ENCODE results near the gene MRPL54. TPM values are rescaled to one million over a fixed set of nuclear protein-coding genes. Genes with fewer than 3 reads are reported as not detected.

The MRPL54 gene
- total RNA-seq, 2 donors from 2014 or later = 38.1 to 38.9 TPM

DNA sequence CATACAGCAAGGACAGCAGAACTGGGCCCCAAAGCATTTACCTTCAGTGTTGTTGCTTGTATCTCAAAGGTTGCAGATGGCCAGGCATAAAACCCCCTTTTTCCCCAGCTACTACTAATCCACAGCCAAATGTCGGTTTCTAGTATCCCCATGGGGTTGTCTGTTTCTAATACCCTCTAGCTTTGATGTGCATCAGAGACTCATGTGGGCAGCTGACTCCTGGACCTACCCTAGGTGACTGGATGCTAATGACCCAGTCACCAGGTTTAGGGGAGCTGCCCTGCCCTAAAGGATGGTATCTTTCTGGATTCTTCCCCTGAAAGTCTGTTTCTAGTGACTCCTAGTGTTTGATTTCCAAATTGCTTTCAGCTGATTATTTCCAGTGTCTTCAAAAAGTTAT is 30.4 kb upstream of the MRPL54 start:
- Mint-ChIP-seq H3K4me3 (no peak overlapping the region), H3K36me3 (ENCODE audit: low read depth) (peaks cover 2% of the 10 kb centered on the region), H3K27ac (no peak overlapping the region), H3K4me1 (no peaks in the 10 kb centered on the region), H3K27me3 (ENCODE audit: insufficient read depth) (no peaks in the 10 kb centered on the region), H3K9me3 (no peaks in the 10 kb centered on the region)
- Histone ChIP-seq H3K9me3 (ENCODE audit: control insufficient read depth, low read length) (no peaks in the 10 kb centered on the region), H3K4me3 (ENCODE audit: low read length) (no peak overlapping the region), H3K27ac (ENCODE audit: low read depth, low read length) (no peak overlapping the region), H3K4me1 (ENCODE audit: control insufficient read depth, insufficient read depth, low read length) (no peaks in the 10 kb centered on the region), H3K27me3 (ENCODE audit: control insufficient read depth, insufficient read depth, low read length, poor library complexity, severe bottlenecking) (no peaks in the 10 kb centered on the region), H3K9ac (ENCODE audit: extremely low read depth, low read length, poor library complexity, severe bottlenecking) (no peak overlapping the region), H3K36me3 (ENCODE audit: control insufficient read depth, insufficient read depth, low read length) (no peaks in the 10 kb centered on the region)
- no peak for DNase-seq
- TF ChIP-seq, protein P1, sequence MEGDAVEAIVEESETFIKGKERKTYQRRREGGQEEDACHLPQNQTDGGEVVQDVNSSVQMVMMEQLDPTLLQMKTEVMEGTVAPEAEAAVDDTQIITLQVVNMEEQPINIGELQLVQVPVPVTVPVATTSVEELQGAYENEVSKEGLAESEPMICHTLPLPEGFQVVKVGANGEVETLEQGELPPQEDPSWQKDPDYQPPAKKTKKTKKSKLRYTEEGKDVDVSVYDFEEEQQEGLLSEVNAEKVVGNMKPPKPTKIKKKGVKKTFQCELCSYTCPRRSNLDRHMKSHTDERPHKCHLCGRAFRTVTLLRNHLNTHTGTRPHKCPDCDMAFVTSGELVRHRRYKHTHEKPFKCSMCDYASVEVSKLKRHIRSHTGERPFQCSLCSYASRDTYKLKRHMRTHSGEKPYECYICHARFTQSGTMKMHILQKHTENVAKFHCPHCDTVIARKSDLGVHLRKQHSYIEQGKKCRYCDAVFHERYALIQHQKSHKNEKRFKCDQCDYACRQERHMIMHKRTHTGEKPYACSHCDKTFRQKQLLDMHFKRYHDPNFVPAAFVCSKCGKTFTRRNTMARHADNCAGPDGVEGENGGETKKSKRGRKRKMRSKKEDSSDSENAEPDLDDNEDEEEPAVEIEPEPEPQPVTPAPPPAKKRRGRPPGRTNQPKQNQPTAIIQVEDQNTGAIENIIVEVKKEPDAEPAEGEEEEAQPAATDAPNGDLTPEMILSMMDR (conservative IDR thresholded peaks at IDR 0.05) = peak; percentile 18
- WGBS, 2 experiments (ENCODE audit: insufficient coverage in 1 of 2, insufficient read length in 1 of 2) = 80 to 94% methylated on average over 1 of the region's 1 CpG

DNA sequence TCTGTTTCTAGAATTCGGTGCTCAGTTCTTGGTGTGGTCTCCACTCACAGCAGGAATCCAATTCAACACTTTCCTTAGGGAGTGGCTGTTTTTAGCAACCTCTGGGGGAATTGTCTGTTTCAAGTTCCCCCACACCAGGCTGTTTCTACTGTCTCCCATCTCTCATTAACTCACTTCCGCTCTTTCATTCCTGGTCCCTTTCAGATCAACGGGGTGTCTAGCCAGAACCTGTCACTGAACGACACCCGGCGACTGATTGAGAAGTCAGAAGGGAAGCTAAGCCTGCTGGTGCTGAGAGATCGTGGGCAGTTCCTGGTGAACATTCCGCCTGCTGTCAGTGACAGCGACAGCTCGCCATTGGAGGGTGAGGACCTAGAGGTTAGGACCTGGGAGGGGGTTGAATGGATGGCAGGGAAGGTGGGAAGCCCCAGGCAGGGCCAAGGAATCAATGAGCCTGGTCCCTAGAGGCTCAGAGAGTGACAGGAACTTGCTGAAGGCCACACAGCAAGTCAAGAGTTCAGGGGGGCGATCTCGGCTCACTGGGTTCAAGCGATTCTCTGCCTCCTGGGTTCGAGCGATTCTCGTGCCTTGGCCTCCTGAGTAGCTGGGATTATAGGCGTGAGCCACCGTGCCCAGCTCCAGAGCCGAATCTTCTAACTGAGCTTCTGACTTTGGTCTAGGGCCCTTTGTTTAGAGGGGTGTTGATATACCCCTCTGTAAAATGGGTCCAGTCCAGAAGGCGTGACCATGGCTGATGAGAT is 28.8 kb upstream of the MRPL54 start:
- H3K4me3 Mint-ChIP-seq = no peak overlapping the region

DNA sequence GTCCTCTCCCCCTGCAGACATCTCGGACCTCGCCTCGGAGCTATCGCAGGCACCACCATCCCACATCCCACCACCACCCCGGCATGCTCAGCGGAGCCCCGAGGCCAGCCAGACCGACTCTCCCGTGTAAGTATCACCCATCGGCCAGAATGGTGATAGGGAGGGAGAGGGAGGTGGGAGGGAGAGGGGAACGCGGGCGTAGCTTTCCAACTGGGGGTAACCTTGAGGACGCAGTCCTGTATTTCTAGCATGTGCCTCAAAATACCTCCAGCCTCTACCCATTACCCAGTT is 28.2 kb upstream of the MRPL54 start:
- Histone ChIP-seq H3K9ac (ENCODE audit: extremely low read depth, low read length, poor library complexity, severe bottlenecking) (no peak overlapping the region), H3K4me1 (ENCODE audit: control insufficient read depth, insufficient read depth, low read length) (no peaks in the 10 kb centered on the region), H3K36me3 (ENCODE audit: control insufficient read depth, insufficient read depth, low read length) (no peaks in the 10 kb centered on the region), H3K27me3 (ENCODE audit: control insufficient read depth, insufficient read depth, low read length, poor library complexity, severe bottlenecking) (no peaks in the 10 kb centered on the region), H3K9me3 (ENCODE audit: control insufficient read depth, low read length) (no peaks in the 10 kb centered on the region), H3K4me3 (ENCODE audit: low read length) (no peak overlapping the region), H3K27ac (ENCODE audit: low read depth, low read length) (no peak overlapping the region)
- no peaks in the 10 kb centered on the region for H3K9me3 Mint-ChIP-seq
- H3K36me3 Mint-ChIP-seq (ENCODE audit: low read depth) = peaks cover 2% of the 10 kb centered on the region
- no peak for DNase-seq
- 89% methylated on average over 10 of the region's 14 CpGs; no CpG with 5 or more reads in 1 of the 2 experiments for WGBS, 2 experiments (ENCODE audit: insufficient coverage in 1 of 2, insufficient read length in 1 of 2)
- H3K27ac Mint-ChIP-seq = no peak overlapping the region
- H3K4me3 Mint-ChIP-seq = no peak overlapping the region
- TF ChIP-seq, protein P1 (conservative IDR thresholded peaks at IDR 0.05) = no peak
- H3K27me3 Mint-ChIP-seq (ENCODE audit: insufficient read depth) = no peaks in the 10 kb centered on the region
- no peaks in the 10 kb centered on the region for H3K4me1 Mint-ChIP-seq

More for the DNA sequence above, 28.8 kb upstream of the MRPL54 start:
- Histone ChIP-seq H3K36me3 (ENCODE audit: control insufficient read depth, insufficient read depth, low read length) (no peaks in the 10 kb centered on the region), H3K4me3 (ENCODE audit: low read length) (no peak overlapping the region), H3K9me3 (ENCODE audit: control insufficient read depth, low read length) (no peaks in the 10 kb centered on the region), H3K27ac (ENCODE audit: low read depth, low read length) (no peak overlapping the region), H3K4me1 (ENCODE audit: control insufficient read depth, insufficient read depth, low read length) (no peaks in the 10 kb centered on the region), H3K9ac (ENCODE audit: extremely low read depth, low read length, poor library complexity, severe bottlenecking) (no peak overlapping the region), H3K27me3 (ENCODE audit: control insufficient read depth, insufficient read depth, low read length, poor library complexity, severe bottlenecking) (no peaks in the 10 kb centered on the region)
- TF ChIP-seq, protein P1 (conservative IDR thresholded peaks at IDR 0.05) = no peak
- peaks cover 2% of the 10 kb centered on the region for H3K36me3 Mint-ChIP-seq (ENCODE audit: low read depth)
- 78 to 92% methylated on average over 15 to 20 of the region's 20 CpGs for WGBS, 2 experiments (ENCODE audit: insufficient coverage in 1 of 2, insufficient read length in 1 of 2)
- H3K27me3 Mint-ChIP-seq (ENCODE audit: insufficient read depth) = no peaks in the 10 kb centered on the region
- no peaks in the 10 kb centered on the region for H3K4me1 Mint-ChIP-seq
- no peaks in the 10 kb centered on the region for H3K9me3 Mint-ChIP-seq
- DNase-seq = no peak
- H3K27ac Mint-ChIP-seq = no peak overlapping the region

All from endodermal cell (in vitro differentiated cells).